Measurements from ENCODE around the gene ZNF521.

Gene ZNF521

DNA sequence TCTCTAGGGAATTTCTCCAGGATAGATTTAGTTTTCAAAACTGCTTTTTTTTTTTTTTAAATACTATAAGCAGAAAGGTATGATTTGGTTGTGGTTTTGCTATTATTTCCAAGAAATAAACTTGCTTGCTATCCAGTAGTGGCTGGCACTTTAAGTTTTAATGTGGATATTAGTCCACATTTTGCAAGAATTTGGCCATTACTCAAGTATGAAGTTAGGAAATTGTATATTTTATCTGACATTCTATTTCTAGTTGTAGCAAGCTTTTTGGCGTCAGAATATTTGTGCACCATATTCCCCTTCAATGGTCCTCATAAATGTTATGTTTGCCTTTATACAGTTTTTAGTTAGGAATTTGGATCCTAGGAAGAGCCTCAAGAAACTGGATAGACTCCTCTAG, 226.3 kb downstream of the ZNF521 start:
- DNase-seq (ENCODE audit: low read depth in 2 of 2): no peak

DNA sequence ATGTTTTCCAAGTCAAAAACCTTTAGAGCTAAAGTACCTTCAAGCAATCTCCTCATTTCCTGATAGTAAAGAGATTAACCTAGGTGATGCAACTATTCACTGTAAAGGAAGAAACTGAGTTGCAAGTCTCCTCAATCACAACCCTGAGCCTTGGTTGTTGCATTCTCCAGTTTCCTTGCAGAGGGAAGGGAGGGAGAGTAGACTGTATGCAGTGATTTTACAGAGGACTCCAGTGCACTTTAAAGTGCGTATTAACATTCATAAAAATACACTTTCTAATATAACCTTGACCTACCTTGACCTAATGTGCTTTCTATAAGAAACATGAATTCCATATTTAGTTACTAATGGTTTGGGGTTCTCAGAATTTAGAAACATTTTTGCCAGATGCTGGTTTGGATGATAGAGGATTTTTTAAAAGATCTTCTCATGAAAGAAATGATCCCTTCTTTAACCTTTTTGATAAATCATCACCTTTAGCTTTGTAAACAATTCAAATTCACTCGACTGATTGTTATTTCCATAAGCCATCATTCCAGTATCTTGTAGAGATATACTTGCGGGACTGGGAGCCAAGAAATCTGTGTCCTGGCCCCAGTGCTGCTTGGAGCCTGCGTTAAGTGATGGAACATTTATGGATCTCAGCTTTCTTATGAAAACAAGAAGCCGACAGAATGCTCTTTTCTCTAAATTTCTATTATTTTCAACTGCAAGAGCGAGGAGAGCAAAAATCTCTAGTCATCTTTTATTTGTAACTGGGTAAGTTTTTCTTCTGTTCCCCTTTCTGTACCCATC, 228.3 kb downstream of the ZNF521 start:
- DNase-seq (ENCODE audit: low read depth in 2 of 2): no peak

DNA sequence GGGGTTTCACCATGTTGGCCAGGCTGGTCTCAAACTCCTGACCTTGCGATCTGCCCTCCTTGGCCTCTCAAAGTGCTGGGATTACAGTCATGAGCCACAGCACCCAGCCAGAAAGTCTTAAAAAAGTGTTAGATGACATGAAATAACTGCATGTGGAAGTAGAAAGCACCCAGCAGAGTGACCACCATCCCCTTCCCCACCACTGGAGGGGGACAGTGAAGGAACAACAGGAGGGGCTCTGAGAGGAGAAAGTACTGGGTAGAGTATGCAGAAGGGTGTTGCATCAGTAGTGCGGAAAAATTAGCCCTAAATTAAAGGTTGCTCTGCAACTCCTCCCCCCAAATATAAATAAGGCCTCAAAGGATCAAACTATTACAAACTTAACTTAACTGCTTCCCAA, 230.5 kb downstream of the ZNF521 start:
- no peak for DNase-seq (ENCODE audit: low read depth in 2 of 2)

DNA sequence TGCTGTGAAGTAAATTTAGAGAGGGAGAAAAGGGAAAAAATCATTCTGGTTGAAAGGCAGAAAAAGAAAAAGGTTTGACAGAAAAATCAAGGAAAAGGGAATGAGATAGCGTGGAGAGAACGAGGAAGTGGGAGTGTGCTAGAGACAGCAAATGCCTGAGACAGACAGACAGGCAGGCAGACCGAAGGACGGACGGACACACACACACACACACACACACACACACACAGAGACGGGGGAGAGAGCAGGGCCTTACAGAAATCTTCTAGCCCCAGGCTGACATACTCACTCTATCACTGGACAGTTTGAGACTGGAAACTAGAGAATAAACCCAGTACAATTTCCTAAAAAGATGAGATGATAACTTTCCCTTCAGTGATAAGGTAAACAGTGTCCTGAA, 238.4 kb downstream of the ZNF521 start:
- DNase-seq (ENCODE audit: low read depth in 2 of 2): no peak

DNA sequence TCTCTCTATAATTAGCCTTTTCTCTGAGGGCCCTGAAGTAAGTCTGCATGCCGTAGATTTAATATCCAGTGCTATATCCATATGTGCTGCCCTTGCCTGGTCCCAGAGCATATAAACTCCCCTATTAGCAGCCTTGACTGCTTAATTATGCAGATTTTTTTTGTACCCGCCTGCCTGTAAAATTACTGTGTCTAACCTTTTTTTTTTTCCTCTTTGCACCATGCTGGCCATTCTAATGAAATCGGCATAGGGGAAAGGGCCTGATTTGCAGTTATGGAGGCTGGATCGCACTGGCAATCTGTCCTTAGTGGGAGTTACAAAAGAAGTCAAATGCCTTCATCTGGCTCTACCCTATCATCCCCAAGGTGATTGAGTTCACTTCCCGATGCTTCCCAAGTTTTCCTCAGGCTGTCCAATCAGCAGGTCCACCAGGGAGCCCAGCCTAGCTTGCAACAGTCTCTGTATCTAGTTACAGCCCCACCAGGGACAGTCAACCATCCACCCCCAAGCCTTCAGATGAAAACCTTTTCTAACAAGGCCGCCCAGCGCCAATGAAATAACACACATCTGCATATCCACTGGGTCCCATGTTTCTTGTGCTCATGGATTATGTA, 239.0 kb downstream of the ZNF521 start:
- DNase-seq (ENCODE audit: low read depth in 2 of 2): no peak

DNA sequence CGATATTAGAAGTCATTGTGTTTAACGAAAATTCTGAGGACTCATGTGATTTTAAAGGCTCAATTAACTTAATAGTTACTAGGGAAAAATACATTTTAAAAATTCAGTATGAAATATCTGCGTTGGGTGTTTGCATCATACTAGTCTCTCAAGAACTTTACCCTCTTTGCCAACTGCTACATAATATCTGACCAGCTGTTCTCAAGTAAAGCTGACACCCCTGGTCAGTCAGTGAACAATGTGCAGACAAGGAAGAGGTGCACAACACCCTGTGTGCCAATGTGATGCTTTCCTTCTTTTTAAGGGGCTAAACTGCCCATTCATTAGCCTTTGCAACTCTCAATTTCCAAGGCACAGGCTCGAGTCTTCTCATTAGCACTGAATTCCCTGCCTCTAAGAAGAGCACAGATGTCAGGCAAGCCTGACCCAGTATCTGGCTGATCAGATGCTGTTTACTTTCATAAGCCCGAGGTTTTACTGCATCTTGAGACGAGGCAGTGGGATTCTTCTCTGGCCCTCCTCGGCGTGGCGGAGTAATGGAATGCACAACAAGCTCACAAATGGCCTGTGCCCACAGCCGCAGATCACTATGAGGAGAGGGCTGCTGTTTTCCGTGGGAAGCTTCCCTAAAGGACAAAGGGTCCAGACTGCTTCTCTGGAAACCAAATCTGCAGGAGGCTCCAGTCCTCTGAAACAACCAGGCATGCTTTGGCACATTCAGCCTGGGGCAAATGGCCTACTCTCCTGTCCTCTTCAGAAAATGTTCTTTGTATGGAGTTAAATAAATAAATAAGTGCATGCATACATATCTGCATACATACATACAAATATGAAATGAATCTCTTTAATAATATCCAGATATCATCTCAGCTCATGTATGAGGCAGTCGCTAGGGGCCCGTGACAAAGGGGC, 240.3 kb downstream of the ZNF521 start:
- no peak for DNase-seq (ENCODE audit: low read depth in 2 of 2)

DNA sequence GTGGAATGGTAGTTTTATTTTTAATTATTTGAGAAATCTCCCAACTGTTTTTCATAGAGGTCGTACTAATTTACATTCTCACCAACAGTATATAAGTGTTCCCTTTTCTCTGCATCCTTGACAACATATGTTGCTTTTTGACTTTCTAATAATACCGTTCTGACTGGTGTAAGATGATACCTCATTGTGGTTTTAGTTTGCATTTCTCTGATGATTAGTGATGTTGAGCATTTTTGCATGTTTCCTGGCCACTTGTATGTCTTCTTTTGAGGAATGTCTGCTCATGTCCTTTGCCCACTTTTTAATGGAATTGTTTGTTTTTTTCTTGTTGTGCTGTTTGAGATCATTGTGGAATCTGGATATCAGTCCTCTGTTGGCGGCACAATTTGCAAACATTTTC, 242.5 kb downstream of the ZNF521 start:
- no peak for DNase-seq (ENCODE audit: low read depth in 2 of 2)

DNA sequence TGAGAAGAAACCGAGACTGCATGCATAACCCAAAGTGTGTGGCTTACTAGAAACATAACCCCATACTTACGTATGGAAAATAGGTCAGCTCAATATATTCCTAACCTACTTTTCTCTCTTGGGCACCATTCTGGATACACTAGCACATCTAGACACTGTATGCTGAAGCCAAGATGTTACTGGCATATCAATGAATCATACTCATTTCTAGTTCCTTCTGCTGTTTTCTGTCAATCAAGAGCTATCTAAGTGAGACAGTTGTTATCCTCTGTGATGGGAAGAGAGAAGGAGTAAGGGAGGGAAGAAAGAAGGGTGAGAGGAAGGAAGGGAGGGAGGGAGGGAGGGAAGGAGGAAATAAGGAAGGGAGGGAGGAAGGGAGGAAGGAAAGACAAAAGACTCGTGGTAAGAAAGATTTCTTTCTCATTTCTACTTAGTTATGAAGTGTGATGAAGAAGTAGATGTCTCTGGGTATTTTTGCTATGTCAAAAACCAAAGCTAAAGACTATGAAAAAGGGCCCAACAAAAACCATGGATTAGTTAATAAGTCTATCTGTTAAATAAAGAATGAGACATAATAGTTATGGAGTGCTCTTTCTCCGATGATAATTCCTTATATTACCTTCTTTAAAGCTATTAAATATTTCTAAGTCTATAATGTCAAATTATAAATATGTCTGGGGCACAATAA, 248.4 kb downstream of the ZNF521 start:
- DNase-seq (ENCODE audit: low read depth in 2 of 2): no peak

DNA sequence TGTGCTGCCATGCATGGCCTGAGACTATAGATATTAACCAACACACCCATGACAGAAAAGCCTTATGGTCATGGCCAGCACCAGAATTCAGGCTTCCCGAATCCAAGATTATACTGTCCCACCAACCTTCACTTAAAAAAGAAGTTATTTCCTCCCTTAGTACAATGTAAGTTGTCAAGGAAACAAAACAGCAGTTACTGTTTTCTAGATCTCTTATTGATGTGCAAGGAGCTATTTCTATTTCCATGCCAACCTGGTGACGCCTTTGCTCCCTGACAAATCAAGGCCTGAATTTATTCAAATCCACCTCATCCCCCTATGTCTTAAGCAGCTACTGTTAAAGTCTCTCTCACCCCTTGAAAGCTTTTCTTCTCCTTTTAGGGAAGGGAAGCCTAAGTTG, 249.3 kb downstream of the ZNF521 start:
- DNase-seq (ENCODE audit: low read depth in 2 of 2): no peak

DNA sequence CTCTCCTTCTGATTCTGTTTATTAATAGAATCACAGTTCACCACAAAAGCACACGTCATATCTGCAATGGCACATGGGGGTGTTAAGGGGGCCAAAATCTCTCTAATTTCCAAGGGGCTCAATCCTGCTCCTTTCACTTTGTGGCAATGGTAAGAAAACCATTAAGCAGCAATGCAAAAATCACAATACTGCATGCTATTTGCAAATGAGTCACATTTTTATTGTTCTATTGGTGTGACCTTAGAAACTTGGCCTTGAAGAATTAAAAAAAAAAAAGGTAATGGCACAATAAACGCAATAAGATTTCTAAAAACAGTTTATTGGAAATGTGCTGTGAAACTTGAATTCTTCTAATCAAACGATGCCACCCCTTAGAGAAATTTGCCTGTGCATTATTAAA, 251.5 kb downstream of the ZNF521 start:
- no peak for DNase-seq (ENCODE audit: low read depth in 2 of 2)

DNA sequence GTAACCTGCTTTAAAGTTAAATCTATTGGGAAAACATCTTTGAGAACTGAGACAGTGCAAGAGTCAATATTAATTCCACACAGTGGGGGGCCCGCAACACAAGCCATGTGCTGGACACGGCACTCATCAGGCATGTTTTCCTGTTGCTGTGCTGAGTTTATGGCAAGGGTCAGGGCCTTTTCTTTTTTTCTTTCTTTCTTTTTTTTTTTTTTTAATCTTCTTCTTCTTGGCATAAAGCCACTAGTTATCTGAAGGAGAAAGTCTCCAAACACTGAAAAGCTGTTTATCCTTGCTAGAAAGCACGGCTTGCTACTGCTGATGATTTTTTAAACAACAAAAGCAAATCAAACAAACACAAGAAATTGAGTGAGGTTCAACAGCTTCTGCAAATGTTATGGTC, 252.1 kb downstream of the ZNF521 start:
- no peak for DNase-seq (ENCODE audit: low read depth in 2 of 2)

DNA sequence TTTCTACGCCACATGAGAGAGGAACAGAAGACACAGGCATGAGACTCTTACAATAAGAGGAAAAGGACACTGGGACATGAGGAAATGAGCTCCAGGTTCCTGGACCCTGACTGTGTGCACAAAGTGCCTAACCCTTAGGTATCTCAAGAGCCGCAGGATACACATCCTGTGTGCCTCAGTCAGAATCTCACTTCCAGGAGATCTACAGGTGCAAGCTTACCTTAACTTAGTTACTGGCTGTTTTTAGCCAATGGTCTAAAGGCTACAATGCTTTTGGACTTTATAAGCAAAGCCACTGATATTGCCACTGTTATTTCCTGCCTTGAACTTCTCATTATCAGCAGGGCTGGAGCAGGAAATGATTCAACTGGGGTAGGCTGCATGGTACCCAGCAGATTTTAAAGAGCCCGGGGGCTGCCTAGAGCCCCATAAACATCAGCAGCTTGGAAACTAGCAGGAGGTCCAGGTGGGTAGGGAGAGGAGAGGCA, 254.4 kb downstream of the ZNF521 start:
- DNase-seq (ENCODE audit: low read depth in 2 of 2): no peak

DNA sequence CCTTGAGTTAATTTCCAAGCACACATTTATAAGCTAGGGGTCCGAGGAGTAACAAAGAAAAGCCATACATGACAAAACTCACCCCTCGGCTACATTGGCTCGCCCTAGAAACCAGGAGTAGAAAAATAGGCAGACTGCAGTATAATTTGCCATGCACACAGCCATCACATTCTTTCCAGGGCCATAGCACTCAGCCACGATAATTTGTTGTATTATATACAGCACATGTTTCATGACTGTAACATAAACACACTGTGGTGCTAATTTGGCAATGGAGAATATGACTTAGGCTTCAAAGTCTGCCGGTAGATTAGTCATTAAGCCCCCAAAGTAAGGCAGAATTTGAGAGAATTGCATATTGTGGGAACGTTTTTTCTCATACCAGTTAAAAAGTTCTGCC, 254.9 kb downstream of the ZNF521 start:
- no peak for DNase-seq (ENCODE audit: low read depth in 2 of 2)

DNA sequence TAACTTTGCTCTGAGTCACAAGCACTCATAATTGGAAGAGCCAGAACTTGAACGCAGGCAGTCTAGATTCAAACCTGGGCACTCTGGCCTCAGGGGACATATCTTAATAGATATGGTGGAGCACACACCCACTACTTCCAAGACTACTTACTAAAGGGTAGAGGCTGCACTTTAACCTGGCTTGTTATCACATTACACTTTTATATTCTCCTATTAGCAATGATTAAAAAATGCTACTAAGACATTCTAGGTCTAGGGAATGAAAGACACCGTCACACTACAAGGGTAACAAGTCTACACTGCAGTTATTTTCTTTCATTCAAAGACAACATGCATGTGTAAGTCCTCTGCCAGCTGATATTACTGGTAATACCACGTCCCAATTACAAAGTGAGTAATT, 258.8 kb downstream of the ZNF521 start:
- no peak for DNase-seq (ENCODE audit: low read depth in 2 of 2)

DNA sequence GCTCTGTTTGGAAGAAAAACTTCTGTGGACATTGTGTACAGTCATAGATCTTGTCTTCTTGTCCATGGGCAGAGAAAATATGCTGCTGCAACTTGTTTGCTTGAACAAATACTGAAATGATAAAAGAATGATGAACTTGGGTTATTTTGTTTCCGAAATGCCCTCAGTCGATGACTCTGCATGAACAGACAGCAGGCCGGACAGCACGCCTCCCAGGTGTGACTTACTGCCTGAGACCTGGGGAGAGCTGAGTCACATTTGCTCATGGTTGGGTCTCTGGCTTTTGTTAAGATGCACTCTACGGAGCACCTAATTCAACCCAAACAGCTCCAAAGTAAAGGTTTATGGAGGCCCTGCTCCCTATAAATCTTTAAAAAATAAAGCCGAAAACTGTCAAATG, 262.5 kb downstream of the ZNF521 start:
- DNase-seq (ENCODE audit: low read depth in 2 of 2): no peak

DNA sequence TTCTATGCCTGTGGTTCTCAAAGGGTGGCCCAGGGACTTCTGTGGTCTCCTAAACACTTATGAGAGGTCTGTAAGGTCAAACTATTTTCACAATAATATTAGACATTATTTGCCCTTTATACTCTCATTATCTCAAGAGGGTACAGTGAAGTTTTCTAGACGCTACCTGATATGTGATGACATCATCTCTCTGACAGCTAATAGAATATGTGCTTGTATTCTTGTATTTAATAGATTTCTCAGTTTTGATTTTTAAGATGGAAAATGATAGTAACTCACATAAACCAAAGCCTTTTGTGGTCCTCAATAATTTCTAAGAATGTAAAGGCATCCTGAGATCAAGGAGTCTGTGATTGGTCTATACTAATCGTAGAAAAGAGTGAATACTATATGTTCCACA, 265.1 kb downstream of the ZNF521 start:
- DNase-seq (ENCODE audit: low read depth in 2 of 2): no peak

DNA sequence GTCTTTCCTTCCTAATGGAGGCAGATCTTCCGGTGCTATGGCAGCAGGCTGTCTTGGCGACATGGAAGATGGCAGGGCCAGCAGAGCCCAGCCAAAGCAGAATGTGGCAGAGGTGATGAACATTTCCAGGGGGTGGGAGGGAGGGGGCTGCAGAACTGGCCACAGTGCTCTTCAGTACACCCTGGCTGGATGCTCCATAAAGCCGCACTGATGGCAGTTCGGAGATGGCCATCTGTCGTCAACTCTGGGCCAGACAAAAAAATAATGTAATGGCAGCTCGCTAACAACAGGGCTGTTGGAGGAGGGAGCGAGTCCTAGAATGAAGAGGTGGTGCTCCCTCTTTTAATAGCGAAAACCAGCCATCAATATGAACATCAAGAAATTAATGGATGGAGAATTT, 271.0 kb downstream of the ZNF521 start:
- no peak for DNase-seq (ENCODE audit: low read depth in 2 of 2)

DNA sequence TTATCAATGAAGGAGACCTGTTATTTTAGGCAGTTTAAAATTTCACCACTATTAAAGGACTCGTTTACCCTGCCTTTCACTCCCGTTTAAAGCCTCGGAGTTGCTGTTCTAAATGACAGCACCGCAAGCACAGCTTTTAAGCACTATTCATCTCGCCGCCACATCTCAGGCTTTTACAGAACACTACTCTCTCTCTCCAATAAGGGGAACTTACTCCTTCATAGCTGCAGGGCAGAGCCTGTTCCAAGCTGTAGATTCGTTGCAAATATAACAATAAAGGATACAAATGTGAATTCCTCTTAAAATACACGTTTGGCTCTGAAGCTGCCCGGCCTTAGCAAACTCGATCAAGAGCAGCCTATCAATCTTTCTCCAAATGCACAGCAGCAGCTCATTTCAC, 271.8 kb downstream of the ZNF521 start:
- DNase-seq (ENCODE audit: low read depth in 2 of 2): no peak

DNA sequence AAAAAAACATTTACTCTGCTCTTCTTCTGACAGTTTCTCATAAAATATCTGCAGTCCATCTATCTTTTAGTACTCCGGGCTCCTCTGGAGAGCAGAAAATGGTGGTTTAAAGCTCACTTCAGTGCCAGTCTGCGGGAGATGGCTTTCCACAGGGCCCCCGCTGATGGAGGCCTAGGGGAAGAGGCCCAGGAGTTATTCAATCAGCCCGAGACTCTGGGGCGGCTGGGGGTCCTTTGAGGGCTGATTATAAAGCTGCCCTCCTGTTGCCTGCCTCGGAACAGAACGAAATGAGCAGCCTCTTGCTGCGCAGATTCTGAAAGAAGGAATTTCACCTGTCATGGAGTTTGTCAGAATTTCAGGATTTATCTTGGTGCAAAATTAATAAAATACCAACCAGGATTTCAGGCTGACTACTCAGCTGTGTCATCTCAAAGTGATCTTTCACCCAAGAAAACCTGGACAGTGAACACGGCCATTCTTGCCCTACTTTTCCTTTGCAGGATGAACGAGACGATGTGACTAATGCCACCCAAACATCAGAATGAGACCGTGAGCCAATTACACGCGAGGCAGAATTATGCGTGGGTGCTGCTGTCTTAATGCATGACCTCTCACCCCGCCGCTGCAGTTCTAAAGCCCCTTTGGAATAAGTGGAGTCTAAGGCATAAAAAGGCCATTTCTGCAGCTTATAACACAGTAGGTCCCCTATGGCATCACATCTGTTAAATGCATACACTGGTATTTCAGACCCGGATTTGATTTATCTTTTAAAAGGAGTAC, 273.8 kb downstream of the ZNF521 start:
- DNase-seq (ENCODE audit: low read depth in 2 of 2): no peak

DNA sequence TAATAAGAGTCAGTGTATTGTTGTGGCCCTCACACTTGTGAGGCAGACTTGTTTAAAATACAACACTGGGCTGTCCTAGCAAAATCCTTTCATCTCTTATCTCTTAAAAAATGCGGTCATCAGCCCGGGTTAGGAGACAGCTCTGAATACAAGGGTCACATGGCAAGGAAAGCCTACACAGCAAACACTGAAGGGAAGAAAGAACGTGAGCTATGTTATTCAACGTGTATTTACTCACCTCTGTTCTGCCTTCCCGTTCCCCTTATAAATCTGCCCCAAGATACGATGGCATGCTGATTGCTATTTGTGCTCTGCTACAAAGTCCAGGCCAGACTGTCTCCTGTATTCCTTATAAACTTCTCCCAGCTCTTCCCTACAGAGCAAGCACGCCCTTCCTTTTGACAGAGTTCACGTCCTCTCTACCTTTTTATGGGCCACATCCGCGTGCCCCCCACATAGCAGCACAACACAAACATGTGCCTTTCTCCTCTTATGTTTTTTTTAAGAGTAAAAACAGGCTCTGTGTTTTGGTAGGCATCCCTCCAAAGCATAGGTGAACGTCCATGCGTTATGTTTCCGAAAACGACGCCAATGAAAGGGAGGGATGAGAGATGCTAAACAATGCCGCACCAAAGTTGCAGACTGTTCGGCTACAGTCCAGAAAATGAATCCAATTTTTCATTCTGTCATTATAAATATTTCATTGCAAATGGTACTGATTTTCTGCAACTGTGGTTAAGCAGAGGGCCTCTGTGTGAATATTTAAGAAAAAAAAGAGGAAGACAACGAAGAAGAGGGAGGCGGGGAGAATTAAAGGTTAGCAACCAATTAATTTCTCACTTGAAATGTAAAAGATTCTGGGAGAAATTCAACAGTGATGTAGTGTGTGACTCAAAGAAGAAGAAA, 274.7 kb downstream of the ZNF521 start:
- DNase-seq (ENCODE audit: low read depth in 2 of 2): no peak
